Panc1 (cell line): ENCODE data around the gene SLC25A12. TPM values are rescaled to one million over a fixed set of nuclear protein-coding genes. Genes with fewer than 3 reads are reported as not detected.

ENCODE experiments used
- ATAC-seq: fragments of 200-7000 bp; cut with Tn5 transposase; 2 replicates; pipeline ENCODE4 v1.9.1; 2020; ENCODE audit warnings: mild to moderate bottlenecking, moderate library complexity
- BruUV-seq: library from RNA; stranded (reverse); fragments of 400-500 nt; replicated peaks from 2 replicates; lab custom pipeline; 2021; lab: Mats Ljungman, UMichigan
- CTCF ChIA-PET: fragments of 300-600 bp; sonication (Branson Sonifier 250); formaldehyde crosslinking; loops from one replicate; lab custom pipeline; 2022; ENCODE audit warnings: antibody characterized with exemption; lab: Charles Lee
- POLR2A ChIA-PET: fragments of 300-600 bp; sonication (Branson Sonifier 250); formaldehyde crosslinking; loops from one replicate; lab custom pipeline; 2022; ENCODE audit warnings: antibody characterized with exemption; lab: Charles Lee
- DNase-seq: peaks from one replicate; pipeline ENCODE4 v3.0.0-alpha.2; 2010; ENCODE audit warnings: low read depth, low spot score
- H3K27ac ChIP-seq: 2 replicates; pipeline ENCODE4 v1.5.1; 2011; ENCODE audit warnings: mild to moderate bottlenecking, low read length, inconsistent platforms
- H3K27me3 ChIP-seq: fragments of 200-500 bp; sonication (Bioruptor generic); 2 replicates; pipeline ENCODE4 v1.6.0; 2014; ENCODE audit warnings: low read length, inconsistent platforms; ENCODE audit not compliant: control insufficient read depth, insufficient read depth
- H3K36me3 ChIP-seq: fragments of 200-500 bp; sonication (Bioruptor generic); 2 replicates; pipeline ENCODE4 v1.5.1; 2014; ENCODE audit warnings: inconsistent platforms, mild to moderate bottlenecking, low read length, moderate library complexity; ENCODE audit not compliant: control insufficient read depth, insufficient read depth
- H3K4me1 ChIP-seq: 2 replicates; pipeline ENCODE4 v1.5.1; 2011; ENCODE audit warnings: inconsistent platforms, mild to moderate bottlenecking, low read length, moderate library complexity; ENCODE audit not compliant: control insufficient read depth, insufficient read depth
- H3K4me3 ChIP-seq, 2 experiments: 2 replicates each; pipeline ENCODE4 v1.5.1; 2011 to 2012; ENCODE audit warnings: low read depth in 2 of 2, low read length in 2 of 2, mild to moderate bottlenecking in 2 of 2, inconsistent platforms in 1 of 2, moderate library complexity in 1 of 2
- H3K9me3 ChIP-seq: fragments of 200-500 bp; sonication (Bioruptor generic); 2 replicates; pipeline ENCODE4 v1.5.1; 2014; ENCODE audit warnings: low read depth, mild to moderate bottlenecking, inconsistent platforms, low read length, moderate library complexity; ENCODE audit not compliant: control insufficient read depth, insufficient read depth
- CTCF ChIP-seq: fragments of 450-650 bp; IDR thresholded peaks from 2 replicates; pipeline ENCODE4 v1.5.1; 2017; ENCODE audit warnings: mild to moderate bottlenecking
- REST ChIP-seq, 2 experiments: IDR thresholded peaks; 2 replicates each; pipeline ENCODE4 v1.6.1; 2011 to 2012; ENCODE audit warnings: low read depth in 2 of 2, control low read depth in 1 of 2, low read length in 1 of 2, mild to moderate bottlenecking in 1 of 2, moderate library complexity in 1 of 2; ENCODE audit not compliant: insufficient read depth in 1 of 2
- SIN3A ChIP-seq: IDR thresholded peaks from 2 replicates; pipeline ENCODE4 v1.6.1; 2012; ENCODE audit warnings: low read depth, mild to moderate bottlenecking, low read length, moderate library complexity, borderline replicate concordance; ENCODE audit not compliant: insufficient read depth
- TCF7L2 ChIP-seq: IDR thresholded peaks from 2 replicates; pipeline ENCODE4 v1.6.1; 2011; ENCODE audit warnings: mild to moderate bottlenecking, low read depth, low read length, inconsistent platforms
- in situ Hi-C: cut with HindIII; loops from 2 replicates; pipeline ENCODE4 v1.10.0; 2016; ENCODE audit warnings: low sequenced_read_pairs, low pct_unique_long_range_greater_than_20kb
- intact Hi-C: fragments of 100-400 bp; cut with micrococcal nuclease; formaldehyde crosslinking; loops from one replicate; pipeline ENCODE4 v1.10.0; 2022; ENCODE audit not compliant: unreplicated experiment
- total RNA-seq: library from RNA; stranded (reverse); gene quantifications from one replicate; pipeline ENCODE4 v1.2.1, GENCODE V29; 2021; ENCODE audit not compliant: unreplicated experiment

SLC25A12 gene
- total RNA-seq, 1 experiment from 2014 or later = 17.8 TPM

- CTCF ChIA-PET = interaction anchor here (0.8 to 1.4 kb wide), 2 partner anchors 293 to 314 kb away, joined by 3 read pairs; no protein-coding TSS in a partner anchor
- 0 out of 2 replicates have a peak, but pooled peaks cover 3% of the 10 kb centered on the region for H3K36me3 ChIP-seq
- H3K9me3 ChIP-seq = no peaks in the 10 kb centered on the region
- no peaks in the 10 kb centered on the region for H3K27me3 ChIP-seq
- POLR2A ChIA-PET = no interaction called here
- no peak overlapping the region for H3K4me3 ChIP-seq
- ATAC-seq = no peak
- intact Hi-C loops (no loop called here), in situ Hi-C loops (no loop called here)
- no peaks in the 10 kb centered on the region for H3K4me1 ChIP-seq
- no TSS peak for BruUV-seq
- TF ChIP-seq TCF7L2 = no peak
- no peak for TF ChIP-seq REST (IDR thresholded peaks at IDR 0.05; ENCODE audit: insufficient read depth in 1 of 2, low read depth in 2 of 2, low read length in 1 of 2)
- no peak for TF ChIP-seq SIN3A
- no peak for TF ChIP-seq CTCF
- no peak overlapping the region for H3K27ac ChIP-seq
- no peak for DNase-seq
Measured at GRCh38 chr2:171813126-171813525, 80.9 kb downstream of the SLC25A12 start.

GRCh38 chr2:171811245-171811628, 82.8 kb downstream of the SLC25A12 start:
- no peaks in the 10 kb centered on the region for H3K4me1 ChIP-seq
- intact Hi-C loops (loop anchor here (2.0 kb wide), 1 partner anchor 296 kb away; no protein-coding TSS in a partner anchor), in situ Hi-C loops (no loop called here)
- TF ChIP-seq REST (IDR thresholded peaks at IDR 0.05; ENCODE audit: insufficient read depth in 1 of 2, low read depth in 2 of 2, low read length in 1 of 2) = no peak
- TF ChIP-seq CTCF = peak; percentile 58; the same call in 1 of the 2 replicates
- ChIA-PET POLR2A (no interaction called here), CTCF (interaction anchor here (2.0 kb wide), 1 partner anchor 295 kb away, joined by 9 read pairs; no protein-coding TSS in a partner anchor)
- H3K9me3 ChIP-seq = no peaks in the 10 kb centered on the region
- peak; percentile 7 for DNase-seq
- H3K36me3 ChIP-seq = 0 out of 2 replicates have a peak, but pooled peaks cover 3% of the 10 kb centered on the region
- H3K27ac ChIP-seq = no peak overlapping the region
- peak; percentile 76 for ATAC-seq
- BruUV-seq = no TSS peak
- H3K27me3 ChIP-seq = no peaks in the 10 kb centered on the region
- no peak overlapping the region for H3K4me3 ChIP-seq
